Body of pancreas (tissue), 4 donors: Measurements from ENCODE around the gene CDK16.

Experiments
- POLR2A ChIP-seq, 3 donors: fragments of 450-650 bp; IDR thresholded peaks; one replicate each; pipeline ENCODE4 v1.6.1; 2016; ENCODE audit warnings: antibody characterized with exemption in 3 of 3, mild to moderate bottlenecking in 2 of 3
- TF ChIP-seq, protein P1 (sequence below), 7 experiments: fragments of 450-650 bp in 4 of 7; fragments of 200-600 bp in 3 of 7; sonication (generic) in 3 of 7; IDR thresholded peaks; one replicate each; pipeline ENCODE4 v1.5.1; 2016 to 2019; ENCODE audit warnings: antibody characterized with exemption in 7 of 7

DNA sequence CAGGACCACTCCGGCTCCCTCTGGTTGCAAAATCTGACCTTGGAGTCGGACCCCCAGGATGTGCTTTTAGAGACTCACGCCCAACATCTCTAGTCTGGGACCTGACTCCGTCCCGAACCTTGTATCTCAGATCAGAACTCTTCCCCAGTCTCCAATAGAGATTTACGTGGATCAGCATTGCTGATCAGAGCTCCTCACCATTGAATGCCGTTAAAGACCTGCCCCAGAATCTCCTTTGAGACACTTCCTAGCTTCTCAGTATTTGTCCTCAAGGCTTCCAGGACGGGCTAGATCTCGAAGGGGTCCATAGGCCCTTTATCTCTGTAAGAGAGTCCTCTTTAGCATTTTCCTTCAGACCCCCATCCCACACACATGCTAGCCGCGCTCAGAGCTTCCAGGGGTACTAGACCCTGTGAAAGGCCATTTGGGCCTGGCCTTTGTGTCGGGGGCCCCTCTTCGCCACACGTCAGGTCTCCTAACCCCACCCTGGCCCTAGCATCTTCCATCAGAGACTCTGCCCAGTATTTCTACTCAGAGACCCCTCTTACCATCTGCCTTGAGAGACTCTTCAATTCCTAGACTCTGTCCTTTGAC lies 24.2 kb upstream of the CDK16 start:
- TF ChIP-seq, protein P1, sequence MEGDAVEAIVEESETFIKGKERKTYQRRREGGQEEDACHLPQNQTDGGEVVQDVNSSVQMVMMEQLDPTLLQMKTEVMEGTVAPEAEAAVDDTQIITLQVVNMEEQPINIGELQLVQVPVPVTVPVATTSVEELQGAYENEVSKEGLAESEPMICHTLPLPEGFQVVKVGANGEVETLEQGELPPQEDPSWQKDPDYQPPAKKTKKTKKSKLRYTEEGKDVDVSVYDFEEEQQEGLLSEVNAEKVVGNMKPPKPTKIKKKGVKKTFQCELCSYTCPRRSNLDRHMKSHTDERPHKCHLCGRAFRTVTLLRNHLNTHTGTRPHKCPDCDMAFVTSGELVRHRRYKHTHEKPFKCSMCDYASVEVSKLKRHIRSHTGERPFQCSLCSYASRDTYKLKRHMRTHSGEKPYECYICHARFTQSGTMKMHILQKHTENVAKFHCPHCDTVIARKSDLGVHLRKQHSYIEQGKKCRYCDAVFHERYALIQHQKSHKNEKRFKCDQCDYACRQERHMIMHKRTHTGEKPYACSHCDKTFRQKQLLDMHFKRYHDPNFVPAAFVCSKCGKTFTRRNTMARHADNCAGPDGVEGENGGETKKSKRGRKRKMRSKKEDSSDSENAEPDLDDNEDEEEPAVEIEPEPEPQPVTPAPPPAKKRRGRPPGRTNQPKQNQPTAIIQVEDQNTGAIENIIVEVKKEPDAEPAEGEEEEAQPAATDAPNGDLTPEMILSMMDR (IDR thresholded peaks at IDR 0.05) = no peak
- TF ChIP-seq POLR2A (IDR thresholded peaks at IDR 0.05) = no peak
